ENCODE data around the gene CD9. TPM values are rescaled to one million over a fixed set of nuclear protein-coding genes. Genes with fewer than 3 reads are reported as not detected.
A peak's percentile ranks its signal among the peaks of the same experiment; 100 is the strongest.

Gene CD9
- total and polyA plus RNA-seq, 4 donors, result 267 to 506 (median 294) TPM

- no peaks in the 10 kb centered on the region for H3K9me3 ChIP-seq (ENCODE audit: control insufficient read depth, low read length)
- DNase-seq (peak in 1 of 2 donors; percentile 56), ATAC-seq (ENCODE audit: low FRiP score) (no peak)
- WGBS, 2 donors, result 27 to 30% methylated on average over 3 of the region's 3 CpGs
- peaks cover 2 to 4% of the 10 kb centered on the region in 2 donors for H3K4me1 ChIP-seq (ENCODE audit: control insufficient read depth in 1 of 2, insufficient read depth in 2 of 2, low read length in 2 of 2)
- intact Hi-C loops (cut with DNase I), result loop anchor here (2.0 to 5.0 kb wide), 2 partner anchors 23 to 35 kb away; no protein-coding TSS in a partner anchor
- H3K36me3 ChIP-seq (ENCODE audit: control insufficient read depth in 1 of 2, insufficient read depth in 2 of 2, low read length in 1 of 2), result no peaks in the 10 kb centered on the region
- H3K27me3 ChIP-seq (ENCODE audit: control insufficient read depth in 1 of 2, insufficient read depth in 2 of 2, low read length in 1 of 2), result no peaks in the 10 kb centered on the region
- H3K27ac ChIP-seq (ENCODE audit: low read depth in 1 of 2, low read length in 2 of 2), result peak overlapping the region in 1 of 2 donors; percentile 72
- peak overlapping the region; percentile 71 to 91 for H3K4me3 ChIP-seq (ENCODE audit: low read length in 2 of 2)
Observed at GRCh38 chr12:6201826-6202225, 1.6 kb downstream of the CD9 start.

DNA sequence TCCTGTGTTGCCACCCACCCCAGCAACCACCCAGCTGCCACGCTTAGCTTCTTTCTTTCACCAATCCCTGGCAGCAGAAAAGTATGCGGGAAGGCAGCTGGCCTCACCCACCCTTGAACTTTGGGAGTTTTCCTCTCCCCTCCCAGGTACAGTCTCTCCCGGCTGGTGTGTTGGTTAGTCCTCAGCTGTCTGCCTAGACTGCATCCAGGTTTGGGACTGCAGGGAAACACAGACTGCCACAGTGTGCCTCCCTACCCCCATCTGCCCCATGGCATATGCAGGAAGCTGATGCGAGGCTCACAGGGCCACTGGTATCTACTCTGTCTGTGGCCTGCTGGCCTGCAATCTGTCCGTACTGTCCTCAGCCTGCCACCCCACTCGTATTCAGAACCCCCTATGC lies 2.1 kb downstream of the CD9 start:
- Histone ChIP-seq H3K9me3 (ENCODE audit: control insufficient read depth, low read length) (no peaks in the 10 kb centered on the region), H3K4me1 (ENCODE audit: control insufficient read depth in 1 of 2, insufficient read depth in 2 of 2, low read length in 2 of 2) (peaks cover 2 to 4% of the 10 kb centered on the region in 2 donors), H3K27ac (ENCODE audit: low read depth in 1 of 2, low read length in 2 of 2) (peak overlapping the region in 1 of 2 donors; percentile 72), H3K4me3 (ENCODE audit: low read length in 2 of 2) (peak overlapping the region in 1 of 2 donors; percentile 71), H3K36me3 (ENCODE audit: control insufficient read depth in 1 of 2, insufficient read depth in 2 of 2, low read length in 1 of 2) (no peaks in the 10 kb centered on the region), H3K27me3 (ENCODE audit: control insufficient read depth in 1 of 2, insufficient read depth in 2 of 2, low read length in 1 of 2) (no peaks in the 10 kb centered on the region)
- 1 to 5% methylated on average over 6 of the region's 6 CpGs for WGBS, 2 donors
- intact Hi-C loops (cut with DNase I), result loop anchor here in 1 of 2 donors (5.0 kb wide), 1 partner anchor 35 kb away; no protein-coding TSS in a partner anchor
- ATAC-seq (ENCODE audit: low FRiP score) (no peak), DNase-seq (no peak)

GRCh38 chr12:6202846-6203245 lies 2.6 kb downstream of the CD9 start:
- Histone ChIP-seq H3K4me3 (ENCODE audit: low read length in 2 of 2) (peak overlapping the region in 1 of 2 donors; percentile 4), H3K36me3 (ENCODE audit: control insufficient read depth in 1 of 2, insufficient read depth in 2 of 2, low read length in 1 of 2) (no peaks in the 10 kb centered on the region), H3K27ac (ENCODE audit: low read depth in 1 of 2, low read length in 2 of 2) (peak overlapping the region; percentile 24 to 72), H3K4me1 (ENCODE audit: control insufficient read depth in 1 of 2, insufficient read depth in 2 of 2, low read length in 2 of 2) (peaks cover 4 to 5% of the 10 kb centered on the region in 2 donors), H3K9me3 (ENCODE audit: control insufficient read depth, low read length) (no peaks in the 10 kb centered on the region), H3K27me3 (ENCODE audit: control insufficient read depth in 1 of 2, insufficient read depth in 2 of 2, low read length in 1 of 2) (no peaks in the 10 kb centered on the region)
- DNase-seq, result no peak
- 48 to 53% methylated on average over 3 of the region's 3 CpGs for WGBS, 2 donors
- no peak for ATAC-seq (ENCODE audit: low FRiP score)
- intact Hi-C loops (cut with DNase I), result loop anchor here in 1 of 2 donors (5.0 kb wide), 1 partner anchor 34 kb away; no protein-coding TSS in a partner anchor

- DNase-seq (no peak), ATAC-seq (ENCODE audit: low FRiP score) (no peak)
- H3K4me1 ChIP-seq (ENCODE audit: control insufficient read depth in 1 of 2, insufficient read depth in 2 of 2, low read length in 2 of 2), result peaks cover 4 to 5% of the 10 kb centered on the region in 2 donors
- H3K36me3 ChIP-seq (ENCODE audit: control insufficient read depth in 1 of 2, insufficient read depth in 2 of 2, low read length in 1 of 2), result no peaks in the 10 kb centered on the region
- no peak overlapping the region for H3K4me3 ChIP-seq (ENCODE audit: low read length in 2 of 2)
- H3K27me3 ChIP-seq (ENCODE audit: control insufficient read depth in 1 of 2, insufficient read depth in 2 of 2, low read length in 1 of 2), result no peaks in the 10 kb centered on the region
- no peaks in the 10 kb centered on the region for H3K9me3 ChIP-seq (ENCODE audit: control insufficient read depth, low read length)
- H3K27ac ChIP-seq (ENCODE audit: low read depth in 1 of 2, low read length in 2 of 2), result peak overlapping the region in 1 of 2 donors; percentile 72
- intact Hi-C loops (cut with DNase I), result loop anchor here in 1 of 2 donors (5.0 kb wide), 1 partner anchor 34 kb away; no protein-coding TSS in a partner anchor
- WGBS, 2 donors, result 79 to 81% methylated on average over 3 of the region's 3 CpGs
Observed at GRCh38 chr12:6203601-6204000, 3.4 kb downstream of the CD9 start.

DNA sequence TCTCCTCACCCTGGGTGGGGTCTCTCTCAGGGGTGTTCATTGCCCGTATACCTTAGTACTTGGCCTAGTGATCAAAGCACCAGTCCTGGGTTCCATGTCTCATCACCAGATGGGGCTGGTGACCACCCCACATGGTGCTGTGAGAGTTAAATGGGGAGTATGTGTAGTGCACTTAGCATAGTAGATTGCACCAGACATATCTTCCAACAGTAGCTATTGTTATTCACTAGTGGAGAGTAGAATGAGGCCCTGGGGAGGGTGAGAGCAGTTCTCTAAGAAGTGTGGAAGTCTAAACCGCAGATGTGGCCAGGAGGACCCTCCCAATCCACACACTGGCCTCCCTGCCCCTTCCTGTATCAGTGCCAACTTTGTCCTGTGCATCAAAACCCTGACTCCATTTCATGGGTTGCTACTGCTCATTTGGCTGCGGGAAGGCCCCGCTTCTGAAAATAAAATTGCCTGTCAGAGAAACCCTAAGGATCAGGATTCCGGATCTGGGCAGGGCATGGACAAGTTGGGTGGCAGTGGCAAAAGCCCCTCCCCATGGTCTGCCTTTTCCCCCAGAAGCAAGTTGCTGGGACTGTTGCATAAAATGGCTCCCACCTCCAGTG lies 4.4 kb downstream of the CD9 start:
- Histone ChIP-seq H3K4me3 (ENCODE audit: low read length in 2 of 2) (no peak overlapping the region), H3K36me3 (ENCODE audit: control insufficient read depth in 1 of 2, insufficient read depth in 2 of 2, low read length in 1 of 2) (no peaks in the 10 kb centered on the region), H3K27ac (ENCODE audit: low read depth in 1 of 2, low read length in 2 of 2) (peak overlapping the region; percentile 2 to 69), H3K4me1 (ENCODE audit: control insufficient read depth in 1 of 2, insufficient read depth in 2 of 2, low read length in 2 of 2) (peaks cover 4 to 5% of the 10 kb centered on the region in 2 donors), H3K9me3 (ENCODE audit: control insufficient read depth, low read length) (no peaks in the 10 kb centered on the region), H3K27me3 (ENCODE audit: control insufficient read depth in 1 of 2, insufficient read depth in 2 of 2, low read length in 1 of 2) (no peaks in the 10 kb centered on the region)
- DNase-seq (no peak), ATAC-seq (ENCODE audit: low FRiP score) (no peak)
- 34 to 42% methylated on average over 5 of the region's 5 CpGs for WGBS, 2 donors
- intact Hi-C loops (cut with DNase I), result loop anchor here in 1 of 2 donors (5.0 kb wide), 1 partner anchor 33 kb away; no protein-coding TSS in a partner anchor

- Histone ChIP-seq H3K9me3 (ENCODE audit: control insufficient read depth, low read length) (no peaks in the 10 kb centered on the region), H3K27ac (ENCODE audit: low read depth in 1 of 2, low read length in 2 of 2) (peak overlapping the region in 1 of 2 donors; percentile 69), H3K4me1 (ENCODE audit: control insufficient read depth in 1 of 2, insufficient read depth in 2 of 2, low read length in 2 of 2) (peaks cover 4 to 5% of the 10 kb centered on the region in 2 donors), H3K4me3 (ENCODE audit: low read length in 2 of 2) (no peak overlapping the region), H3K27me3 (ENCODE audit: control insufficient read depth in 1 of 2, insufficient read depth in 2 of 2, low read length in 1 of 2) (no peaks in the 10 kb centered on the region), H3K36me3 (ENCODE audit: control insufficient read depth in 1 of 2, insufficient read depth in 2 of 2, low read length in 1 of 2) (no peaks in the 10 kb centered on the region)
- DNase-seq (peak in 1 of 2 donors; percentile 83), ATAC-seq (ENCODE audit: low FRiP score) (peak; percentile 40)
- WGBS, 2 donors, result 7% methylated on average over 8 of the region's 8 CpGs
- intact Hi-C loops (cut with DNase I), result no loop called here
Observed at GRCh38 chr12:6205144-6205539, 4.9 kb downstream of the CD9 start.

- Histone ChIP-seq H3K9me3 (ENCODE audit: control insufficient read depth, low read length) (no peaks in the 10 kb centered on the region), H3K36me3 (ENCODE audit: control insufficient read depth in 1 of 2, insufficient read depth in 2 of 2, low read length in 1 of 2) (no peaks in the 10 kb centered on the region), H3K4me3 (ENCODE audit: low read length in 2 of 2) (no peak overlapping the region), H3K27me3 (ENCODE audit: control insufficient read depth in 1 of 2, insufficient read depth in 2 of 2, low read length in 1 of 2) (no peaks in the 10 kb centered on the region), H3K4me1 (ENCODE audit: control insufficient read depth in 1 of 2, insufficient read depth in 2 of 2, low read length in 2 of 2) (peaks cover 4 to 5% of the 10 kb centered on the region in 2 donors), H3K27ac (ENCODE audit: low read depth in 1 of 2, low read length in 2 of 2) (peak overlapping the region; percentile 37 to 89)
- 46 to 51% methylated on average over 2 of the region's 2 CpGs for WGBS, 2 donors
- DNase-seq, result no peak
- intact Hi-C loops (cut with DNase I), result no loop called here
- no peak for ATAC-seq (ENCODE audit: low FRiP score)
Observed at GRCh38 chr12:6205761-6206160, 5.6 kb downstream of the CD9 start.

DNA sequence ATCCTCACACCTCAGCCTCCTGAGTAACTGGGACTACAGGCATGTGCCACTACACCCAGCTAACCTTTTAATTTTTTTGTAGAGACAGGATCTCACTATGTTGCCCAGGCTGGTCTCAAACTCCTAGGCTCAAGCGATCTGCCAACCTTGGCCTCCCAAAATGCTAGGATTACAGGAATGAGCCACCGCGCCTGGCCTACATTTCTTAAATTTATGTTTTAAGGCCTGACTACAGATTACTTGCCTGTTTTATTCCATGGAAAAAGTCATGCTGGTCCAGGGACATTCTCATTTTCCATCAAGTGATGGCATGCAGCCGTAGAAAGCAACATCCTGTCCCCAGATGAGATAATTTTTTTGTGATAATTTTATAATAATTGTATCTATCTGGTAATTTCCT lies 6.1 kb downstream of the CD9 start:
- no peaks in the 10 kb centered on the region for H3K27me3 ChIP-seq (ENCODE audit: control insufficient read depth in 1 of 2, insufficient read depth in 2 of 2, low read length in 1 of 2)
- no peak overlapping the region for H3K4me3 ChIP-seq (ENCODE audit: low read length in 2 of 2)
- H3K9me3 ChIP-seq (ENCODE audit: control insufficient read depth, low read length), result no peaks in the 10 kb centered on the region
- ATAC-seq (ENCODE audit: low FRiP score), result no peak
- intact Hi-C loops (cut with DNase I), result no loop called here
- H3K27ac ChIP-seq (ENCODE audit: low read depth in 1 of 2, low read length in 2 of 2), result peak overlapping the region; percentile 30 to 66
- no peaks in the 10 kb centered on the region for H3K36me3 ChIP-seq (ENCODE audit: control insufficient read depth in 1 of 2, insufficient read depth in 2 of 2, low read length in 1 of 2)
- H3K4me1 ChIP-seq (ENCODE audit: control insufficient read depth in 1 of 2, insufficient read depth in 2 of 2, low read length in 2 of 2), result peaks cover 4 to 5% of the 10 kb centered on the region in 2 donors
- DNase-seq, result peak in 1 of 2 donors; percentile 69
- 25 to 26% methylated on average over 4 of the region's 4 CpGs for WGBS, 2 donors

All from aorta (tissue), 5 donors.